SK-N-SH (cell line): ENCODE measurements around the gene ACVR1B.

Source experiments
- CTCF ChIP-seq: fragments of 200-600 bp; sonication (generic); IDR thresholded peaks from 2 replicates; pipeline ENCODE4 v1.6.1; 2017; ENCODE audit warnings: antibody characterized with exemption, mild to moderate bottlenecking, moderate library complexity
- POLR2AphosphoS5 ChIP-seq: IDR thresholded peaks from 2 replicates; pipeline ENCODE4 v1.6.1; 2012; ENCODE audit warnings: low read depth, low read length
- RFX5 ChIP-seq: IDR thresholded peaks from 2 replicates; pipeline ENCODE4 v1.6.1; 2012; ENCODE audit warnings: mild to moderate bottlenecking, improper control_type of control experiment, low read length

- no peak for TF ChIP-seq RFX5
- no peak for TF ChIP-seq CTCF
- no peak for TF ChIP-seq POLR2AphosphoS5
These were observed 21.4 kb downstream of the ACVR1B start for GRCh38 chr12:51972849-51973273.
